Stimulated activated CD4-positive, alpha-beta T cell treated with anti-CD3 and anti-CD28 coated beads, Interleukin-12 subunit alpha, Interleukin-12 subunit beta, amount 100 ng/mL, for 48 hours (primary cell): Measurements from ENCODE around the gene CALY.

Experiments
- DNase-seq, 3 donors: peaks; one replicate each; pipeline ENCODE4 v3.0.0-alpha.2; 2020; ENCODE audit warnings: low read depth in 2 of 3, low spot score in 1 of 3

CALY gene

GRCh38 chr10:133292919-133293809 lies 43.5 kb downstream of the CALY start:
- no peak for DNase-seq

- no peak for DNase-seq
These were observed 46.9 kb downstream of the CALY start for GRCh38 chr10:133289761-133290160.

- DNase-seq, result no peak
These were observed 48.7 kb downstream of the CALY start for GRCh38 chr10:133287832-133288500.

GRCh38 chr10:133286366-133286765 lies 50.3 kb downstream of the CALY start:
- DNase-seq, result no peak

GRCh38 chr10:133285217-133285616 lies 51.5 kb downstream of the CALY start:
- DNase-seq, result no peak

GRCh38 chr10:133283931-133284330 lies 52.8 kb downstream of the CALY start:
- DNase-seq, result no peak

GRCh38 chr10:133282846-133283390 lies 53.8 kb downstream of the CALY start:
- no peak for DNase-seq

- DNase-seq, result no peak
These were observed 54.9 kb downstream of the CALY start for GRCh38 chr10:133281628-133282372.

GRCh38 chr10:133281084-133281483 lies 55.6 kb downstream of the CALY start:
- no peak for DNase-seq

- DNase-seq, result no peak
These were observed 56.2 kb downstream of the CALY start for GRCh38 chr10:133280391-133281059.

GRCh38 chr10:133279326-133280226 lies 57.1 kb downstream of the CALY start:
- DNase-seq, result no peak

GRCh38 chr10:133278577-133279265 lies 58.0 kb downstream of the CALY start:
- DNase-seq, result peak in 1 of 3 donors; percentile 45

GRCh38 chr10:133277993-133278576 lies 58.6 kb downstream of the CALY start:
- DNase-seq, result no peak

- DNase-seq, result no peak
These were observed 59.3 kb downstream of the CALY start for GRCh38 chr10:133277277-133277992.

- peak in 2 of 3 donors; percentile 63 to 66 for DNase-seq
These were observed 60.1 kb downstream of the CALY start, which contains the start of gene ADAM8 for GRCh38 chr10:133276435-133277201. ADAM8 (minus strand) TSS chr10:133276868; CDS start chr10:133276817, 51 bp downstream.

- DNase-seq, result no peak
These were observed 60.6 kb downstream of the CALY start for GRCh38 chr10:133276100-133276434.

- DNase-seq, result peak in 1 of 3 donors; percentile 41
These were observed 61.0 kb downstream of the CALY start for GRCh38 chr10:133275684-133276092.
